Hematopoietic multipotent progenitor cell treated with erythropoietin and hydrocortisone succinate and interleukin-3 and kit ligand, for 4 days (in vitro differentiated cells): ENCODE measurements around the gene KIF21A.
"Not testable (repeated sequence)": the region's sequence is repeated elsewhere in the genome, so short reads cannot be mapped to it uniquely, and the experiment has no call there.

Experiments
- DNase-seq: peaks from one replicate; pipeline ENCODE4 v3.0.0-alpha.2; 2015

The KIF21A gene

GRCh38 chr12:39343665-39344064 is 99.3 kb downstream of the KIF21A start:
- no peak for DNase-seq

- DNase-seq, result no peak
These were observed 101.2 kb downstream of the KIF21A start for GRCh38 chr12:39341761-39342160.

- no peak for DNase-seq
These were observed 101.7 kb downstream of the KIF21A start for GRCh38 chr12:39341179-39341578.

GRCh38 chr12:39332661-39333175 is 110.2 kb downstream of the KIF21A start:
- no peak for DNase-seq

GRCh38 chr12:39331539-39332261 is 111.2 kb downstream of the KIF21A start:
- DNase-seq, result no peak

GRCh38 chr12:39329876-39330275 is 113.0 kb downstream of the KIF21A start:
- DNase-seq, result no peak

GRCh38 chr12:39329018-39329417 is 113.9 kb downstream of the KIF21A start:
- DNase-seq, result no peak

GRCh38 chr12:39327965-39328364 is 115.0 kb downstream of the KIF21A start:
- DNase-seq, result no peak

GRCh38 chr12:39327510-39327909 is 115.4 kb downstream of the KIF21A start:
- DNase-seq, result no peak

- no peak for DNase-seq
These were observed 123.7 kb downstream of the KIF21A start for GRCh38 chr12:39319180-39319579.

GRCh38 chr12:39314547-39314946 is 128.4 kb downstream of the KIF21A start:
- DNase-seq, result no peak

- DNase-seq, result no peak
These were observed 133.4 kb downstream of the KIF21A start for GRCh38 chr12:39309516-39309915.

GRCh38 chr12:39301422-39301821 is 141.5 kb downstream of the KIF21A start:
- no peak for DNase-seq

GRCh38 chr12:39300799-39301198 is 142.1 kb downstream of the KIF21A start:
- no peak for DNase-seq

- DNase-seq, result no peak
These were observed 145.0 kb downstream of the KIF21A start for GRCh38 chr12:39297891-39298290.

GRCh38 chr12:39296496-39296895 is 146.4 kb downstream of the KIF21A start:
- DNase-seq, result no peak

- DNase-seq, result not testable (repeated sequence)
These were observed 147.3 kb downstream of the KIF21A start for GRCh38 chr12:39295593-39295992.

GRCh38 chr12:39294715-39295114 is 148.2 kb downstream of the KIF21A start:
- no peak for DNase-seq

- no peak for DNase-seq
These were observed 150.7 kb downstream of the KIF21A start for GRCh38 chr12:39292125-39292630.

- peak; percentile 22 for DNase-seq
These were observed 155.1 kb downstream of the KIF21A start for GRCh38 chr12:39287817-39288216.

GRCh38 chr12:39287409-39287808 is 155.5 kb downstream of the KIF21A start:
- DNase-seq, result no peak

- DNase-seq, result no peak
These were observed 164.5 kb downstream of the KIF21A start for GRCh38 chr12:39278426-39278825.

GRCh38 chr12:39277416-39277815 is 165.5 kb downstream of the KIF21A start:
- peak; percentile 3 for DNase-seq

- DNase-seq, result no peak
These were observed 167.1 kb downstream of the KIF21A start for GRCh38 chr12:39275846-39276245.
